Activated naive CD8-positive, alpha-beta T cell treated with anti-CD3 and anti-CD28 coated beads, Interleukin-2, amount 50 U/mL, for 24 hours (primary cell): ENCODE data around the gene SMIM24.

Source experiments
- ATAC-seq: fragments of 150-1000 bp; cut with Tn5 transposase; one replicate; pipeline ENCODE4 v1.10.0; 2021
- DNase-seq: peaks from one replicate; pipeline ENCODE4 v3.0.0; 2021
- H3K27ac Mint-ChIP-seq: one replicate; pipeline ENCODE4 v1.8.0; 2021; ENCODE audit warnings: mild to moderate bottlenecking, mixed read lengths
- H3K27me3 Mint-ChIP-seq: one replicate; pipeline ENCODE4 v1.8.0; 2021; ENCODE audit warnings: mixed read lengths
- H3K36me3 Mint-ChIP-seq: one replicate; pipeline ENCODE4 v1.8.0; 2021; ENCODE audit warnings: low read depth, mixed read lengths
- H3K4me1 Mint-ChIP-seq: one replicate; pipeline ENCODE4 v1.8.0; 2021; ENCODE audit warnings: mixed read lengths
- H3K4me3 Mint-ChIP-seq: one replicate; pipeline ENCODE4 v1.8.0; 2021; ENCODE audit warnings: mild to moderate bottlenecking, moderate library complexity, mixed read lengths
- H3K9me3 Mint-ChIP-seq: one replicate; pipeline ENCODE4 v1.8.0; 2021; ENCODE audit warnings: mixed read lengths

SMIM24 gene

GRCh38 chr19:3494559-3494958, 14.2 kb upstream of the SMIM24 start:
- DNase-seq (peak; percentile 62), ATAC-seq (peak; percentile 69)
- peaks cover 22% of the 10 kb centered on the region for H3K36me3 Mint-ChIP-seq
- H3K9me3 Mint-ChIP-seq = no peaks in the 10 kb centered on the region
- H3K4me3 Mint-ChIP-seq = no peak overlapping the region
- H3K27ac Mint-ChIP-seq = peak overlapping the region; percentile 22
- no peaks in the 10 kb centered on the region for H3K27me3 Mint-ChIP-seq
- peaks cover 19% of the 10 kb centered on the region for H3K4me1 Mint-ChIP-seq

GRCh38 chr19:3494051-3494450, 13.7 kb upstream of the SMIM24 start:
- no peak overlapping the region for H3K27ac Mint-ChIP-seq
- H3K36me3 Mint-ChIP-seq = peaks cover 20% of the 10 kb centered on the region
- peaks cover 15% of the 10 kb centered on the region for H3K4me1 Mint-ChIP-seq
- no peaks in the 10 kb centered on the region for H3K27me3 Mint-ChIP-seq
- DNase-seq (peak; percentile 45), ATAC-seq (peak; percentile 70)
- no peaks in the 10 kb centered on the region for H3K9me3 Mint-ChIP-seq
- H3K4me3 Mint-ChIP-seq = no peak overlapping the region

DNA sequence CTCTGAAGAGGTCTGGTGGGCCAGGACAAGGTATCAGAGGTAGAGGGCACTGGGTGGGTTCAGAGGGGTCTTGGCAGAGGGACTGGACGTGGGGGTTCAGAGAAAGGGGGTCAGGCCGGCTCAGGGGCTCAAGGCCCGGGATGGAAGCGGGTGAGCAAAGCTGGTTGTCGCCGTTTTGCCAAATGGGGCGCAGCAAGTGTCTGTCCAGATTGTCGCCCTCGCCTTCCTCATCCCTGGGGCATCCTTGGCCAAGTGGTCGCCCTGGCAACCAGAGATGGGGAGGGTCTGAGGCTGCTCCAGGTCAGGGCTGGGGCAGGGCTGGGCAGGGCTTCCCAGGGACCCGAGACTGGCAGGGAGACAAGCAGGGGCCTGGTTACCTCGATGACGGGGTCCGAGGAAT, 13.3 kb upstream of the SMIM24 start:
- no peak for ATAC-seq

GRCh38 chr19:3492919-3493318, 12.6 kb upstream of the SMIM24 start:
- no peaks in the 10 kb centered on the region for H3K27me3 Mint-ChIP-seq

More for the DNA sequence above, 13.3 kb upstream of the SMIM24 start:
- Mint-ChIP-seq H3K9me3 (no peaks in the 10 kb centered on the region), H3K36me3 (peaks cover 19% of the 10 kb centered on the region), H3K27me3 (no peaks in the 10 kb centered on the region), H3K4me3 (no peak overlapping the region), H3K27ac (no peak overlapping the region), H3K4me1 (peaks cover 11% of the 10 kb centered on the region)
- DNase-seq = no peak

DNA sequence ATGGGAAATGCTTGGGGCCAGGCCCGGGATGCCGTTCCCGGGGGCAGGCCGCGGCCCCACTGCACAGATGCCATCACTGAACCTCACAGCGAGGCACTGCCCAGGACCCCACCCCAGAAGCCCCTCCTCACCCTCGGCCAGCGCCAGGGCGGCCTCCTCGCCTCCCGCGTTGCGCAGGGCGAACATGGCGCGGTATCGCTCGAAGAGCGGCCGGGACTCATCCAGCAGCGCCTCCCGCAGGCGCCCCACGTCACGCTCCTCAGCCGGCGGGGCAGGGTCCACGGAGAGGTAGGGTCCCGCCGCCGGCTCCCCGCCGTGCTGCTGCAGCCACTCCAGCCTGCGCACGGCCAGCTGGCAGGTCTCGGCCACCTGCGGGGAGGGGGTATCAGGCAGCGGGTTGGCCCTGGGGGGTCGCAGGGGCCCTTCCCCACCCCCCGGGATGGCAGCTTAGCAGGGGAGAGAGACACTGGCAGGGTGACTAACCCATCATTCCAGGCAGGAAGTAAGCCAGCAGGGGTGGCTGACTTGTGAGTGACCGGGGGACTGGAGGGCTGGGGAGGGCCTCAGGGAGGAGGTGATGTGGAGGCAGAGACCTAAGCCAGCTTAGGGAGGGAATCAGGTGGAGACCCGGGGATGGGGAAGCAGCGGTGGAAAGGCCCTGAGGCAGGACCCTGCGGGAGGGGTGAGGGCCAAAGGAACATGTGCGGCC, 12.0 kb upstream of the SMIM24 start:
- Mint-ChIP-seq H3K27me3 (no peaks in the 10 kb centered on the region), H3K4me3 (no peak overlapping the region), H3K9me3 (no peaks in the 10 kb centered on the region), H3K4me1 (peaks cover 6% of the 10 kb centered on the region), H3K36me3 (peaks cover 16% of the 10 kb centered on the region), H3K27ac (no peak overlapping the region)
- ATAC-seq = no peak
- DNase-seq = no peak

More at GRCh38 chr19:3492919-3493318, 12.6 kb upstream of the SMIM24 start:
- ATAC-seq (no peak), DNase-seq (no peak)
- no peak overlapping the region for H3K27ac Mint-ChIP-seq
- H3K9me3 Mint-ChIP-seq = no peaks in the 10 kb centered on the region
- no peak overlapping the region for H3K4me3 Mint-ChIP-seq
- peaks cover 17% of the 10 kb centered on the region for H3K36me3 Mint-ChIP-seq
- peaks cover 7% of the 10 kb centered on the region for H3K4me1 Mint-ChIP-seq

- Mint-ChIP-seq H3K27me3 (no peaks in the 10 kb centered on the region), H3K4me1 (peaks cover 6% of the 10 kb centered on the region), H3K4me3 (no peak overlapping the region), H3K27ac (no peak overlapping the region), H3K9me3 (no peaks in the 10 kb centered on the region), H3K36me3 (peaks cover 16% of the 10 kb centered on the region)
- DNase-seq = no peak
- no peak for ATAC-seq
Observed at GRCh38 chr19:3491396-3492119, 11.2 kb upstream of the SMIM24 start.

- no peaks in the 10 kb centered on the region for H3K9me3 Mint-ChIP-seq
- no peaks in the 10 kb centered on the region for H3K27me3 Mint-ChIP-seq
- no peak for ATAC-seq
- H3K4me1 Mint-ChIP-seq = peaks cover 4% of the 10 kb centered on the region
- no peak within 1 kb of the TSS for H3K4me3 Mint-ChIP-seq
- DNase-seq = no peak
- H3K27ac Mint-ChIP-seq = no peak within 1 kb of the TSS
- H3K36me3 Mint-ChIP-seq = no peaks in the 10 kb centered on the region
Observed at GRCh38 chr19:3483226-3483628, 2.9 kb upstream of the SMIM24 start, which contains the start of gene SMIM44. SMIM44 (minus strand) TSS chr19:3483441; CDS start chr19:3483403, 38 bp downstream.

GRCh38 chr19:3482507-3483225, 2.3 kb upstream of the SMIM24 start:
- no peaks in the 10 kb centered on the region for H3K9me3 Mint-ChIP-seq
- H3K4me3 Mint-ChIP-seq = no peak overlapping the region
- no peak overlapping the region for H3K27ac Mint-ChIP-seq
- H3K27me3 Mint-ChIP-seq = no peaks in the 10 kb centered on the region
- no peak for DNase-seq
- no peak for ATAC-seq
- no peaks in the 10 kb centered on the region for H3K36me3 Mint-ChIP-seq
- peaks cover 8% of the 10 kb centered on the region for H3K4me1 Mint-ChIP-seq

DNA sequence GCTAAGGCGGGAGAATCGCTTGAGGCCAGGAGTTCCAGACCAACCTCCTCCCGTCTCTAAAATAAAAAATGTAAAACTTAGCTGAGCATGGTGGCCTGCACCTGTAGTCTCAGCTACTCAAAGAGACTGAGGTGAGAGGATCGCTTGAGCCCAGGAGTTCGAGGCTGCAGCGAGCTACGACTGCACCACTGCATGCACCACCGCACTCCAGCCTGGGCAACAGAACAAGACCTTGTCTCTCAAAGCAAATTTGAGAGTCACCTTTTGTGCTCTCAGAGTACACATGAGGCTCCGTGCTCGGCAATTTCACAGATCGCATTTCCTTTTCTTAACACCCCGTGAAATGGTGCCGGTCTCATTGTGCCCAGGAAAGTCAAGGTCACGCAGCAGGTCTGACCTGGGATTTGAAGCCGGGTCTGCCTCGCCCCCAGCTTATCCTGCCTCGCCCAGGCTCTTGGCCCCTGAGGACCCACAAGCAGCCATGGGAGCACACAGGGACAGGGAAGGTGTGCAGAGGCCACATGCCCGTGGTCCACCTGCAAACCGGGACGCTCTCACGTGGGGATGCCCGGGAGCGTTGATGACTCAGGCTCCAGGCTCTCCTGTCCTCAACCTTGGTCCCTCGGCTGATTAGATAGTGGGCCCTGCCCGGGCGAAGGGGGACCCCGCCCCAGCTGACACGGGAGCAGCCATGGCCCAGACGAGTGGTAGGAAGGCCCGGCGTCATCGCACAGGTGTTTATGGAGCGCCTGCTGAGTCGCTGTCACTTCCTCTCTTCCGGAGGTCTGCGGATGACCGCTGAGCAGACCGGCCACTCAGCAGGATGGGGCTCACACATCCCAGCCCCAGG, 1.1 kb upstream of the SMIM24 start:
- DNase-seq = no peak
- Mint-ChIP-seq H3K4me3 (no peak overlapping the region), H3K9me3 (no peaks in the 10 kb centered on the region), H3K27me3 (no peaks in the 10 kb centered on the region), H3K36me3 (no peaks in the 10 kb centered on the region), H3K4me1 (peaks cover 8% of the 10 kb centered on the region), H3K27ac (no peak overlapping the region)
- ATAC-seq = no peak

- ATAC-seq (no peak), DNase-seq (peak; percentile 26)
- Mint-ChIP-seq H3K9me3 (no peaks in the 10 kb centered on the region), H3K4me1 (peaks cover 8% of the 10 kb centered on the region), H3K4me3 (no peak overlapping the region), H3K36me3 (no peaks in the 10 kb centered on the region), H3K27ac (no peak overlapping the region), H3K27me3 (no peaks in the 10 kb centered on the region)
Observed at GRCh38 chr19:3479834-3480215, 500 bp downstream of the SMIM24 start.

- ATAC-seq (peak; percentile 33), DNase-seq (peak; percentile 59)
- Mint-ChIP-seq H3K27me3 (no peaks in the 10 kb centered on the region), H3K27ac (no peak overlapping the region), H3K4me3 (no peak overlapping the region), H3K4me1 (peaks cover 8% of the 10 kb centered on the region), H3K36me3 (no peaks in the 10 kb centered on the region), H3K9me3 (no peaks in the 10 kb centered on the region)
Observed at GRCh38 chr19:3479177-3479833, 1.0 kb downstream of the SMIM24 start.

- no peak overlapping the region for H3K27ac Mint-ChIP-seq
- no peaks in the 10 kb centered on the region for H3K27me3 Mint-ChIP-seq
- DNase-seq = peak; percentile 28
- peaks cover 8% of the 10 kb centered on the region for H3K4me1 Mint-ChIP-seq
- H3K4me3 Mint-ChIP-seq = peak overlapping the region; percentile 51
- ATAC-seq = peak; percentile 5
- H3K9me3 Mint-ChIP-seq = no peaks in the 10 kb centered on the region
- no peaks in the 10 kb centered on the region for H3K36me3 Mint-ChIP-seq
Observed at GRCh38 chr19:3478409-3479176, 1.7 kb downstream of the SMIM24 start.

GRCh38 chr19:3477951-3478350, 2.4 kb downstream of the SMIM24 start:
- no peak overlapping the region for H3K27ac Mint-ChIP-seq
- H3K36me3 Mint-ChIP-seq = no peaks in the 10 kb centered on the region

More at GRCh38 chr19:3477951-3478350, 2.4 kb downstream of the SMIM24 start:
- no peaks in the 10 kb centered on the region for H3K27me3 Mint-ChIP-seq
- no peak for ATAC-seq
- peaks cover 8% of the 10 kb centered on the region for H3K4me1 Mint-ChIP-seq
- H3K9me3 Mint-ChIP-seq = no peaks in the 10 kb centered on the region
- peak overlapping the region; percentile 4 for H3K4me3 Mint-ChIP-seq
- no peak for DNase-seq
